ENCODE measurements around the gene ADGRL3. TPM values are rescaled to one million over a fixed set of nuclear protein-coding genes. Genes with fewer than 3 reads are reported as not detected.

ADGRL3 gene
- total and polyA plus RNA-seq, 9 donors: 0.88 to 9.5 (median 2.5) TPM

GRCh38 chr4:61301271-61301670 is 101.1 kb downstream of the ADGRL3 start:
- Histone ChIP-seq H3K27me3 (no peaks in the 10 kb centered on the region), H3K36me3 (no peaks in the 10 kb centered on the region), H3K4me3 (no peak overlapping the region), H3K4me1 (ENCODE audit: insufficient read depth) (no peaks in the 10 kb centered on the region), H3K27ac (no peak overlapping the region), H3K9me3 (no peaks in the 10 kb centered on the region)
- TF ChIP-seq, protein P1, sequence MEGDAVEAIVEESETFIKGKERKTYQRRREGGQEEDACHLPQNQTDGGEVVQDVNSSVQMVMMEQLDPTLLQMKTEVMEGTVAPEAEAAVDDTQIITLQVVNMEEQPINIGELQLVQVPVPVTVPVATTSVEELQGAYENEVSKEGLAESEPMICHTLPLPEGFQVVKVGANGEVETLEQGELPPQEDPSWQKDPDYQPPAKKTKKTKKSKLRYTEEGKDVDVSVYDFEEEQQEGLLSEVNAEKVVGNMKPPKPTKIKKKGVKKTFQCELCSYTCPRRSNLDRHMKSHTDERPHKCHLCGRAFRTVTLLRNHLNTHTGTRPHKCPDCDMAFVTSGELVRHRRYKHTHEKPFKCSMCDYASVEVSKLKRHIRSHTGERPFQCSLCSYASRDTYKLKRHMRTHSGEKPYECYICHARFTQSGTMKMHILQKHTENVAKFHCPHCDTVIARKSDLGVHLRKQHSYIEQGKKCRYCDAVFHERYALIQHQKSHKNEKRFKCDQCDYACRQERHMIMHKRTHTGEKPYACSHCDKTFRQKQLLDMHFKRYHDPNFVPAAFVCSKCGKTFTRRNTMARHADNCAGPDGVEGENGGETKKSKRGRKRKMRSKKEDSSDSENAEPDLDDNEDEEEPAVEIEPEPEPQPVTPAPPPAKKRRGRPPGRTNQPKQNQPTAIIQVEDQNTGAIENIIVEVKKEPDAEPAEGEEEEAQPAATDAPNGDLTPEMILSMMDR (IDR thresholded peaks at IDR 0.05): no peak
- TF ChIP-seq POLR2A (IDR thresholded peaks at IDR 0.05): no peak
- TF ChIP-seq EP300 (IDR thresholded peaks at IDR 0.05): no peak
- DNase-seq: no peak
- WGBS, 3 donors: 14 to 23% (median 21%) methylated on average over 3 of the region's 3 CpGs
- intact Hi-C loops (cut with DNase I): no loop called here

- H3K36me3 ChIP-seq: no peaks in the 10 kb centered on the region
- DNase-seq: no peak
- TF ChIP-seq, protein P1 (IDR thresholded peaks at IDR 0.05): no peak
- TF ChIP-seq EP300 (IDR thresholded peaks at IDR 0.05) (no peak), POLR2A (IDR thresholded peaks at IDR 0.05) (no peak)
- H3K9me3 ChIP-seq: no peaks in the 10 kb centered on the region
- no peaks in the 10 kb centered on the region for H3K27me3 ChIP-seq
- 92 to 96% (median 92%) methylated on average over 2 of the region's 2 CpGs for WGBS, 3 donors
- H3K4me3 ChIP-seq: no peak overlapping the region
- no peaks in the 10 kb centered on the region for H3K4me1 ChIP-seq (ENCODE audit: insufficient read depth)
- no peak overlapping the region for H3K27ac ChIP-seq
- intact Hi-C loops (cut with DNase I): no loop called here
Observed at GRCh38 chr4:61308033-61308432, 107.9 kb downstream of the ADGRL3 start.

GRCh38 chr4:61309616-61310015 is 109.5 kb downstream of the ADGRL3 start:
- no peak for DNase-seq
- no peaks in the 10 kb centered on the region for H3K4me1 ChIP-seq (ENCODE audit: insufficient read depth)
- no peak overlapping the region for H3K4me3 ChIP-seq
- TF ChIP-seq, protein P1 (IDR thresholded peaks at IDR 0.05): no peak
- TF ChIP-seq POLR2A (IDR thresholded peaks at IDR 0.05): no peak
- TF ChIP-seq EP300 (IDR thresholded peaks at IDR 0.05): no peak
- 77 to 86% (median 78%) methylated on average over 1 of the region's 1 CpG for WGBS, 3 donors
- intact Hi-C loops (cut with DNase I): no loop called here
- H3K27me3 ChIP-seq: no peaks in the 10 kb centered on the region
- no peak overlapping the region for H3K27ac ChIP-seq
- H3K9me3 ChIP-seq: no peaks in the 10 kb centered on the region
- H3K36me3 ChIP-seq: no peaks in the 10 kb centered on the region

DNA sequence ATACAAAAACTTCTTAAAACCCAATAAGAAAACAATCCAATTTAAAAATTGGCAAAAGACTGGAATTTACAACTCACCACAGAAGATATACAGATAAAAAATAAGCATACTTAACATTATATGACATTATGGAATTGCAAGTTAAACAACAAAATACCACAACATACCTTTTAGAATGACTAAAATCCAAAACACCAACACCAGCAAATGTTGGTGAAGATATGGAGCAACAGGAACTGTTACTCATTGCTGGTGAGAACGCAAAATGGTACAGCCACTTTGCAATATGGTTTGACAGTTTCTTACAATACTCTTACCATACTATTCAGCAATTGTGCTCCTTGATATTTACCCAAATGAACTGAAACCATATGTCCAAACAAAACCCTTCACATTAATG is 112.4 kb downstream of the ADGRL3 start:
- no peaks in the 10 kb centered on the region for H3K36me3 ChIP-seq
- no peaks in the 10 kb centered on the region for H3K9me3 ChIP-seq
- 91 to 95% (median 93%) methylated on average over 1 of the region's 1 CpG for WGBS, 3 donors
- H3K4me3 ChIP-seq: no peak overlapping the region
- no peak overlapping the region for H3K27ac ChIP-seq
- TF ChIP-seq EP300 (IDR thresholded peaks at IDR 0.05): no peak
- TF ChIP-seq POLR2A (IDR thresholded peaks at IDR 0.05): no peak
- TF ChIP-seq, protein P1 (IDR thresholded peaks at IDR 0.05): no peak
- no peaks in the 10 kb centered on the region for H3K4me1 ChIP-seq (ENCODE audit: insufficient read depth)
- intact Hi-C loops (cut with DNase I): no loop called here
- no peaks in the 10 kb centered on the region for H3K27me3 ChIP-seq
- no peak for DNase-seq
